ENCODE measurements around the gene ZBTB40. TPM values are rescaled to one million over a fixed set of nuclear protein-coding genes. Genes with fewer than 3 reads are reported as not detected.

Gene ZBTB40
- total RNA-seq, 1 donor from 2014 or later: 14.9 TPM

GRCh38 chr1:22440582-22440981, 11.1 kb upstream of the ZBTB40 start:
- Histone ChIP-seq H3F3A (ENCODE audit: low read depth) (no peaks in the 10 kb centered on the region), H3K4me1 (no peaks in the 10 kb centered on the region), H3K9me3 (ENCODE audit: low read depth) (peaks cover 16% of the 10 kb centered on the region), H4K20me1 (ENCODE audit: low read depth) (no peaks in the 10 kb centered on the region), H3K79me2 (ENCODE audit: low read depth) (no peaks in the 10 kb centered on the region), H2AFZ (replicated peaks) (no peak overlapping the region), H3K27me3 (no peaks in the 10 kb centered on the region), H3K27ac (no peak overlapping the region), H3K4me3 (no peak overlapping the region), H3K36me3 (peaks cover 6% of the 10 kb centered on the region), H3K9ac (no peak overlapping the region), H3K4me2 (no peak overlapping the region)
- Mint-ChIP-seq H3K27ac (no peak overlapping the region), H3K27me3 (ENCODE audit: insufficient read depth, low read depth) (peaks cover 3% of the 10 kb centered on the region), H3K4me1 (no peaks in the 10 kb centered on the region), H3K9me3 (peaks cover 32% of the 10 kb centered on the region), H3K4me3 (no peak overlapping the region), H3K36me3 (no peaks in the 10 kb centered on the region)
- DNase-seq (ENCODE audit: low spot score): no peak
- TF ChIP-seq EZH2phosphoT487 (IDR thresholded peaks at IDR 0.05) (no peak), CTCF (IDR thresholded peaks at IDR 0.05) (no peak), EZH2 (IDR thresholded peaks at IDR 0.05) (no peak)

- peaks cover 32% of the 10 kb centered on the region for H3K9me3 Mint-ChIP-seq
- Histone ChIP-seq H3K4me2 (no peak overlapping the region), H3F3A (ENCODE audit: low read depth) (no peaks in the 10 kb centered on the region), H3K27me3 (no peaks in the 10 kb centered on the region), H3K4me3 (no peak overlapping the region), H3K79me2 (ENCODE audit: low read depth) (no peaks in the 10 kb centered on the region), H3K4me1 (no peaks in the 10 kb centered on the region), H3K27ac (no peak overlapping the region), H4K20me1 (ENCODE audit: low read depth) (no peaks in the 10 kb centered on the region), H3K36me3 (peaks cover 6% of the 10 kb centered on the region), H3K9ac (no peak overlapping the region), H3K9me3 (ENCODE audit: low read depth) (peaks cover 16% of the 10 kb centered on the region), H2AFZ (replicated peaks) (no peak overlapping the region)
- peaks cover 3% of the 10 kb centered on the region for H3K4me1 Mint-ChIP-seq
- H3K36me3 Mint-ChIP-seq: no peaks in the 10 kb centered on the region
- TF ChIP-seq EZH2 (IDR thresholded peaks at IDR 0.05): no peak
- TF ChIP-seq EZH2phosphoT487 (IDR thresholded peaks at IDR 0.05): no peak
- no peak for TF ChIP-seq CTCF (IDR thresholded peaks at IDR 0.05)
- no peak for DNase-seq (ENCODE audit: low spot score)
- H3K4me3 Mint-ChIP-seq: no peak overlapping the region
- H3K27me3 Mint-ChIP-seq (ENCODE audit: insufficient read depth, low read depth): peaks cover 3% of the 10 kb centered on the region
- no peak overlapping the region for H3K27ac Mint-ChIP-seq
These were observed 9.3 kb upstream of the ZBTB40 start for GRCh38 chr1:22442212-22442894.

GRCh38 chr1:22443332-22443731, 8.3 kb upstream of the ZBTB40 start:
- Histone ChIP-seq H3K27ac (no peak overlapping the region), H3K36me3 (peaks cover 6% of the 10 kb centered on the region), H3K4me2 (no peak overlapping the region), H3F3A (ENCODE audit: low read depth) (no peaks in the 10 kb centered on the region), H3K27me3 (no peaks in the 10 kb centered on the region), H3K4me3 (no peak overlapping the region), H3K9ac (no peak overlapping the region), H3K9me3 (ENCODE audit: low read depth) (peaks cover 16% of the 10 kb centered on the region), H3K79me2 (ENCODE audit: low read depth) (no peaks in the 10 kb centered on the region), H2AFZ (replicated peaks) (no peak overlapping the region), H3K4me1 (no peaks in the 10 kb centered on the region), H4K20me1 (ENCODE audit: low read depth) (no peaks in the 10 kb centered on the region)
- H3K9me3 Mint-ChIP-seq: peaks cover 30% of the 10 kb centered on the region
- H3K27me3 Mint-ChIP-seq (ENCODE audit: insufficient read depth, low read depth): peaks cover 2% of the 10 kb centered on the region
- no peak overlapping the region for H3K4me3 Mint-ChIP-seq
- TF ChIP-seq EZH2 (IDR thresholded peaks at IDR 0.05): no peak
- TF ChIP-seq EZH2phosphoT487 (IDR thresholded peaks at IDR 0.05): no peak
- no peak for TF ChIP-seq CTCF (IDR thresholded peaks at IDR 0.05)
- H3K36me3 Mint-ChIP-seq: no peaks in the 10 kb centered on the region
- DNase-seq (ENCODE audit: low spot score): no peak
- H3K27ac Mint-ChIP-seq: no peak overlapping the region
- H3K4me1 Mint-ChIP-seq: peaks cover 7% of the 10 kb centered on the region

Measured in neural progenitor cell (in vitro differentiated cells).